HG02759 (cell line): ENCODE measurements around the gene ZNF618.
"Not testable (repeated sequence)": the region's sequence is repeated elsewhere in the genome, so short reads cannot be mapped to it uniquely, and the experiment has no call there.

Experiments used
- ATAC-seq: cut with Tn5 transposase; IDR thresholded peaks from one replicate; pipeline ENCODE4 v1.9.1; 2021; ENCODE audit warnings: mild to moderate bottlenecking, moderate library complexity; ENCODE audit not compliant: unreplicated experiment

Gene ZNF618

DNA sequence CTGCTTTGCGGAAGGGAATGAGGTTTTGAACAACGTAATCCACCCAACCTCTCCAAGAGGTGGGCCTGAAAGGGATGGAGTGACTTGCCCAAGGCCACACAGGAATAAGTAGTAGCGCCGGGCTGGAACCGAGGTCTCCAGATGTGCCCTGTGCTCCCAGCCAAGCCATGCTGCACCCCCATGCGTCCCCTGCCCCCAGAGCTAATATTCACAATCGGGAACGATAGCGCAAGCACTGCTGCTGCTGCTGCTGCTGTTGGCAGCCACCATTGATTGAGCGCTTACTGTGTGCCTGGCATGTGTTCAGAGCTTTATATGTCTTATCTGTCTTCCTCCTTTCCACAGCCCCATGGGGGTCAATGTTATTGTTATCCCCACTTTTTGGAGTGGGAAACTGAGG lies 158.1 kb downstream of the ZNF618 start:
- ATAC-seq: no peak

GRCh38 chr9:114034661-114035062 lies 158.6 kb downstream of the ZNF618 start:
- no peak for ATAC-seq

DNA sequence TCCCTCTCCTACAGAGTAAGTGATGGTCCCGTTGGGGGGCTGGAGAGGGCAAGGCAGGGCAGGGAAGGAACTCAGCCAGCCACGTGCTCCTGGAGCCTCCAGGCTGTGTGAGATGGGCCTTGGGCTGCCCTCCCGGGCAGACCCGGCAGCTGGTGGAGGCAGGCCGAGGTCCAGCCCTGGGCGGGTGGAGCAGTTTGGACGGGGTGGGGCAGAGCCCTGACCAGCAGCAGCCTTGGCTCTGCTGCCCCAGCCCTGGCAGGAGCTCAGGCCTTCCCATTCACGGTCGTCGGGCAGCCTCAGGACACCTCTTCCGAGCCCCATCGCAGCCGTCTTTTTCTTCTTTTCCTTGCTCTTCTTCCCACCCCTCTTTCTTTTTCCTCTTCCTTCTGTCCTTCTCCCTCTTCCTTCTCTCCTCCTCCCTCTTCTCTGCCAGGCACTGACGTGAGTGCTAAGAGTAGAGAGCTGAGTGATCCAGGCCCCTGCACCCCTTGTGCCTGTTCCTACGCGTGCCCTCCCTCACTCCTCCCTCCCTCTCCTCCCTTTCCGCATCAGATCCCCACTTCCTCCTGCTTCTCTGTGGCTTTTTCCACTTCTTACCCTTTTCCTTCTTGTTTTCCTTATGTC lies 159.2 kb downstream of the ZNF618 start:
- ATAC-seq: no peak

DNA sequence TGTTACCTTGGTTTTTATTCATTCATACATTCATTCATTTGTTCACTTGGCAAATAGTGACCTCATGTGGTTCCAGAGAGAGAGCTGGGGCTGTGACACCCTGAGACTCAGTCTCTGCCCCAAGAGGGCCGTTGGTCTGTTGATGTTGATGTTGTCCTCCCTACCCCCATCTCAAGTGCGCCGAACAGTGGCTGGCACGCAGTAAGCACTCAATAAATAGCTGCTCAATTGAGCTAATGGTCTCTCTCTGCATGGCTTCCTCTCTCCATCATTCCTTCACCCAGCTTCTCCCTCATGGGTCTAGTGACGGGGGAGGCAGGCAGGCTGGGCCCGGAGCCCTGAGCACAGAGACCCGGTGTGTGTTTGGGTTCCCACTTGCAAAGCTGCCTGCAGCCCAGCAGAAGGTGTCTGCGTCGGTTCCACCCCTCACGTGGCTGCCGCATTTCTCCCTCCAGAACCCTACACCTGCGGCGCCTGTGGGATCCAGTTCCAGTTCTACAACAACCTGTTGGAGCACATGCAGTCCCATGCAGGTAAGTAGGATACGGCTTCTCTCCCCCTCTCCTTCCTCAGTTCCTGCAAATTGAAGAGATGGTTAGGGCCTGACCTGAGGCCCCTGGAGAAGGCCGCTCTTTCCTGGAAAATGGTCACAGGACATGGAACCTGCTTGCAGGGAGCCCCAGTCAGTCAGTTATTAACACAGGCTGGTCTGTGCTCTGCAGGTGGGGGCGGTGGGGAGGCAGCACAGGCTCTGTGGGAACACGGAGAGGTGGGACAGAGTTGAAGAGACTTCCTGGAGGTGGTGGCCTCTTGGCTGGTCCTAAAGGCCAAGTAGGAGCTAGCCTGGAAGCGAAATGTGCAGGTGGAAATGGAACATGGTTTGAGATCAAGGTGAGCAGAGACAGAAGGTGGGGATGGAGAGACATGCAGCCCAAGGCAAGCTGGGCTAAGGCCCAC lies 160.0 kb downstream of the ZNF618 start:
- no peak for ATAC-seq

DNA sequence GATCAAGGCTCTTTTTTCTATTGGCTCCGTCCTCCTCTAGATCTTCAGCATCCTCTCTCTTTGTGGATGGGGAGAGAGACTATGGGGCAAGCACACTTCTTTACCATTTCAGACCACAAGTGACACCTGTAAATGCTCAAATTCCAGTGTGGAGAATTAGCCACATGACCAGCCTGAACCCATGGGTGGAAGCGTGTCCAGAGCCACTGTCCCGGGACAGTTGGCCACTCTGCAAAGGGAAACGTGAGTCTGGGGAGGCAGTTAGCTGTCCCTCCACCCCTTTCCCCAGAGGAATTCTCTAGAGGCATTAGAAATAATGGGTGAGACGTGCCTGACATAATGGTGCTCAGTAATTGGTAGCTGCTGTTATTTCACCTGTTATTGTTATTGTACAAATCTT lies 161.1 kb downstream of the ZNF618 start:
- ATAC-seq: no peak

- no peak for ATAC-seq
These were observed 162.0 kb downstream of the ZNF618 start for GRCh38 chr9:114037961-114038723.

DNA sequence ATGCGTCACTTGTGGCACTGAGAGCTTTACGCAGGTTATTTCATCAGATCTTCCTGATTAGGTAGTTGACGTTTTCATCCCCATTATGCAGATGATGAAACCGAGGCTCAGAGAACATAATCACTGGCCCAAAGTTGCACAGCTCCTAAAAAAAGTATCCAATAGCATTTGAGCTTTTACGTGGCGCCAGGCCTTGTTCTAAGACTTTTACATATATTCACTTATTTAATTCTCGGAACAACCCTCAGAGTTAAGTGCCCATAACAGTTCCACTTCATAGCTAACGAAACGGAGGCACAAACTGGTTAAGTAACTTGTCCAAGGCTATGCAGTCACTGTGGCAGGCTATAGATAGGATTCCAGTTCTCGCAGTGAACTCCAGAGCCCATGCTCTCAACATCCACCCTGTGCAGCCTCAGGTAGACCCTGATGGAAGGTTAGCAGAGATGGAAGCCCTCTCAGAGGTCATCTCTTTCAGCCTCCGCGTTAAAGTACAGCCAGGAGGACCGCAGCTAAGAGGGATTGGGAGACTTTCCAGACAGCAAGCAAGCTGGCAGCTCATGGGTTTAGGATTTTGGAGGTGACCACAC lies 162.7 kb downstream of the ZNF618 start:
- no peak for ATAC-seq

DNA sequence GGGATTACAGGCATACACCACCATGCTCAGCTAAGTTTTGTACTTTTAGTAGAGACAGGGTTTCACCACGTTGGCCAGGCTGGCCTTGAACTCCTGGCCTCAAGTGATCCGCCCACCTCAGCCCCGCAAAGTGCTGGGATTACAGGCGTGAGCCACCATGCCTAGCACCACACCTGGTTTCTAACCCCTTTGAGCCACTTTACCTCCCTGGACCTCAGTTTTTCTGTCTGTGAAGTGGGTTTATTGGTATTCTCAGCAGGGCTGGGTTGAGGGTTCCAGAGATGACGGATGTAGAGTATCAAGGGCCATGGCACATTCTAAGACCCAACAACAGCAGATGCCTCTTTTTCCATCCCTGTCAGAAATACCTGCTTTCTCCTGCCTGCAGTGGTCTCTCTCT lies 163.4 kb downstream of the ZNF618 start:
- ATAC-seq: no peak

DNA sequence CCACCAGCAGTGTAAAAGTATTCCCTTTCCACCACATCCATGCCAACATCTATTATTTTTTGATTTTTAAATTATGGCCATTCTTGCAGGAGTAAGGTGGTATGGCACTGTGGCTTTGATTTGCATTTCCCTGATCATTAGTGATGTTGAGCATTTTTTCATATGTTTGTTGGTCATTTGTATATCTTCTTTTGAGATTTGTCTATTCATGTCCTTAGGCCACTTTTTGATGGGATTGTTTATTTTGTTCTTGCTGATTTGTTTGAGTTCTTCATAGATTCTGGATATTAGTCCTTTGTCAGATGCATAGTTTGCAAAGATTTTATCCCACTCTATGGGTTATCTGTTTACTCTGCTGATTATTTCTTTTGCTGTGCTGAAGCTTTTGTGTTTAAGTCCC lies 167.6 kb downstream of the ZNF618 start:
- ATAC-seq: not testable (repeated sequence)

- ATAC-seq: no peak
These were observed 170.2 kb downstream of the ZNF618 start for GRCh38 chr9:114046237-114046755.

DNA sequence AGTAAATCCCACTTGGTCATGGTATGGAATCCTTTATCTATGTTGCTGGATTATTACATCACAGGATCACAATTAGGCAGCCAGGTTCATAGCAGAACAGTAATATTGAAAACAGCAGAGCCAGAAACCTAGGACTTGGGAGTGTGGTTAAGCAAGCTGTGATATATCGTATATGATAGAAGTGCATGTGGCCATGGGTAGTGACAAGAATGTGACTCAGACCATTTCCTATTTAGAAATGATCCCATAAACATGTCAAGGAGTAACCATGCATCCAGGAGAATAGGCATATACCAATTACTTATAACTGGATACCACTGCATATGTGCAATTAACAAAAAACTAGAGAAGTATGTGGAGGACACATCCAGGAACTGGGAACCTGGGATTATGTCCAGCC lies 170.8 kb downstream of the ZNF618 start:
- no peak for ATAC-seq

DNA sequence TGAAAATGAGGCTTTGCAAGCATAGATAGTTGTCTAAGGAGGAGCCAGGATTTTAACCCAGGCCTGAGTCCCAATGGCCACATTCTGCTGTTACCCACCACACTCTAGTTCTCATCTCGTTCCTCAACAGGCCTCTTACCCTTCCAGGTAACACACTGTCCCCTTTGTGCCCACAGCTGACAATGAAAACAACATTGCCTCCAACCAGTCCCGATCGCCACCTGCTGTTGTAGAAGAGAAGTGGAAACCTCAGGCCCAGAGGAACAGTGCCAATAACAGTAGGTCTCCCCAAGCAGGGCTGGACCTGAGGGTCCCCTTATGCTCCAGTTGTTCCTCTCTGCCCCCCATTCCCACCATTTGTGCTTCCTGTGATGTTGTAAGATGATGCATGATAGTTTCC lies 171.6 kb downstream of the ZNF618 start:
- ATAC-seq: no peak

GRCh38 chr9:114048533-114049415 lies 172.7 kb downstream of the ZNF618 start:
- no peak for ATAC-seq

DNA sequence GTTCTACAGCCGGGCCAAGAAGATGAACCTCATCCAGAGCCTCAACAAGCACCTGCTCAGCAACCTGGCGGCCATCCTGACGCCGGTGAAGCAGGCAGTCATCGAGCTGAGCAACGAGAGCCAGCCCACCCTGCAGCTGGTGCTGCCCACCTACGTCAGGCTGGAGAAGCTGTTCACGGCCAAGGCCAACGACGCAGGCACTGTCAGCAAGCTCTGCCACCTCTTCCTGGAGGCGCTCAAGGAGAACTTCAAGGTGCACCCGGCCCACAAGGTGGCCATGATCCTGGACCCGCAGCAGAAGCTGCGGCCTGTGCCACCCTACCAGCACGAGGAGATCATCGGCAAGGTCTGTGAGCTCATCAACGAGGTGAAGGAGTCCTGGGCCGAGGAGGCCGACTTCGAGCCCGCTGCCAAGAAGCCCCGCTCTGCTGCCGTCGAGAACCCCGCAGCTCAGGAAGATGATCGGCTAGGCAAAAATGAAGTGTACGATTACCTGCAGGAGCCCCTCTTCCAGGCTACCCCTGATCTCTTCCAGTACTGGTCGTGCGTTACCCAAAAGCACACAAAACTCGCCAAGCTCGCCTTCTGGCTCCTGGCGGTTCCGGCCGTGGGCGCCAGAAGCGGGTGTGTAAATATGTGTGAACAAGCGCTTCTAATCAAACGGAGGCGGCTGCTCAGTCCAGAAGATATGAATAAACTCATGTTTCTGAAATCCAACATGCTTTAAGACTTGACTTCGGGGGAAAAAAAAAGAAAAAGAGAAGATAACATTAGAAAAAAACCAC lies 173.5 kb downstream of the ZNF618 start:
- no peak for ATAC-seq

DNA sequence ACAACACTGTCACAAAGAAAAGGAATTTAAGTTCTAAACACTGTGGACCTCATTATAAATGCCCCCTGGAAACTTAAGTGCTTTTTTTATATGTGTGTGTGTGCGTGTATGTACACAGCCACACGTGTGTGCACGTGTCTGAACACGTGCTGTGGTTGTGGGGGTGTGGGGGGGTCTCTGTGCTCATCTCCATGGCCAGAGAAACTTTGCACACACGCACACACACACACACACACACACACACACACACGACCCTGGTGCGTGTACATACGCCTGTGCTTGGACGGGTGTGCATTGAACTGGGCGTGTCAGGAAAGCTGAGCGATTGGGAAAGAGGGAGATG lies 174.1 kb downstream of the ZNF618 start:
- ATAC-seq: no peak

DNA sequence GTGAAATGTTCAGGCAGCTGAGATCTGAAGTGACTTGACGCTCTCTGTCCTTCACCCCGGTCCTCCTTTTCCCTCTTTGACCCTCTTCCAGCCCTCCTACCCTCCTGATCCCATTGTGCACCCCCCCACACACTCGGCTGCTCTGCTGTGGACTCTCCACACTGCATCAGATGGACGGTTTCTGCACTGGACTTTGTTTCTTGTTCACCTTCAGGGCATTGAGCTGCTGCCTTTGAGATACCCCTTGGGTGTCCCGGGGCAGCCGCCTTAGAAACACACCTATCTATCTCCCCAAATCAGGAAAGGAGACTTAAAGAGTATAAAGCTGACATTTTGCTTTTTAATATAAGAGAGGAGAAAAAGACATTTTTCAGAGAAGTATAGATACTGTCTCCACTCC lies 174.5 kb downstream of the ZNF618 start:
- ATAC-seq: no peak

GRCh38 chr9:114051281-114051680 lies 175.2 kb downstream of the ZNF618 start:
- ATAC-seq: no peak

GRCh38 chr9:114051706-114052105 lies 175.6 kb downstream of the ZNF618 start:
- ATAC-seq: no peak

DNA sequence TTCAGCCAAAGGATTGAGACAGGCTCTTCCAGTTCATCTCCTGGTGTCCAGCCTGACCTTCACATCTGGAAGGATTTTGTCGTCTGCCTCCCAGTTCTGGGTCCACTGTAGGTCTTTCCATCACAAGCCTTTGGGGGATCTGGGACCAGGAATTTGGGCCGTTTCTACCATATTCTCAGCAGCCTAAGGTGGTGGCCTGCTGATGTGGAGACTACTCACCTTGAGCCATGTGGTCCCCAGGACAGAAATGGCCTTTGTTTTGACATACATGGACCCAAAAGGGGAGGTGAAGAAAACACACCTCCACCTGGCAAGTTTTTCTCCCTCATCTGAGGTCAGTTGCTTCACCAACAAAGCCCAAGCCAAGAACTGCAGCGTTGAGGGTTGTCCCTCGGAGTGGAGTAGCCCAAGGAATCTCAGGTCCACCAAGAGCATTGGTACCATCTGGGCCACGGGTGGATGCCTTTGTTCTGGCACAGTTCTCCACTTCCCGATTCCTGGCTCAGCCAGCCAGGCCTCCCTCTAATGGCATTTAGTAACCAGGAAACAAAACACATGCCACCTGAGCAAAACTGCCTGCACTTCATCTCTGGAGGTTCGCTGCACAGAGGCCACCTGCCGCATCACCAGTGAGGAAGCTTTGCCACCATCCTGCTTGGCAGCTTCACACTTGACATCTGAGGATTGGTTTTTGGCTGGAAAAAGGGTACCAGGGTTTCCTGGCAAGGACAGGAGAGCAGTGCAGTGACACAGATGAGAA lies 177.3 kb downstream of the ZNF618 start:
- ATAC-seq: no peak
